NCI-H128 (cell line): ENCODE data around the gene JADE2.

ENCODE experiments used
- DNase-seq: peaks from one replicate; lab custom pipeline; 2025; ENCODE audit not compliant: unreplicated experiment; lab: John Stamatoyannopoulos, UW

Gene JADE2

GRCh38 chr5:134568337-134568700 is 42.8 kb downstream of the JADE2 start:
- no peak for DNase-seq

DNA sequence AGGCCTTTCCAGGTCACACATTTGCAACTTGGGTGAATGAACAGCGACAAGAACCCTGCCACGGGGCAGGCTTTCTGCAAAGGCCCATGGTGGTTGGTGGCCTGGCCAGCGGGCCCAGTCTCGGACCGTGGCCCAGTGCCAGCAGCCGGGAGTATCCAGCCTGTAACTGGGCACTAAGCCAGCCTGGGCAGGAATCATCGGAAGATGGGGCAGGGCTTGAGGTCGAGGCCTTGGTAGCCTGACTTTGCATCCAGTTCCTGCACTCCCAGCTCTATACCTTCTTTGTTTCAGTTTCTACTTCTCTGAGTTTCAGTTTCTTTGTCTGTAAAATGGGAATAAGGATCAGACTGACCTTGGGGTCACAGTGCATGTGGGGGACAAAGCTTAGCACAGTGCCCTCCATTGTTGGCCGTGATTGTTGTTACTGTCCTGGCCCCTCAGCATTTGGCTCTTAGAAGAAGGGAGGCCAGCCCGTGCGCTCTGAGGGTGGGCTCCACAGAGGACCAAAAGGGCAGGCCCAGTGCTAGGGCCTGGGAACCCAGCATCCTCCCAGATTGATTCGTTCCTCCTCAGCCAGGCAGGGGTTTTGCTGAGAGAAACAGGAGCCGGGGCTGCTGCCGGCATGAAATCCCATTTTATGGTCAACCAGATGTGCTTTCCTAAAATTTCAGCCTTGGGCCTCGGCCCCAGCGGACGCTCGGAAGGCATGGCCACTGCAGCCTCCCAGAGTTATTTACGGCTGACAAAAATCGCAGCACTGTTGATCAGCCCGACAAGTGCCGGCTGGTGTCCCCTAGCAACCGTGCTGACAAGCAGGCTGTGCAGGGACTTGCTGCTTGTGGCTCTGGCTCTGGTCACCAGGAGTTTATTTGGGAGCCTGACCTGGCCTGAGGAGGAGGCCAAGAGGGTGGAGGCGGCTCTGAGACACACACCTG is 43.6 kb downstream of the JADE2 start:
- no peak for DNase-seq

GRCh38 chr5:134569758-134570364 is 44.4 kb downstream of the JADE2 start:
- DNase-seq, result no peak

DNA sequence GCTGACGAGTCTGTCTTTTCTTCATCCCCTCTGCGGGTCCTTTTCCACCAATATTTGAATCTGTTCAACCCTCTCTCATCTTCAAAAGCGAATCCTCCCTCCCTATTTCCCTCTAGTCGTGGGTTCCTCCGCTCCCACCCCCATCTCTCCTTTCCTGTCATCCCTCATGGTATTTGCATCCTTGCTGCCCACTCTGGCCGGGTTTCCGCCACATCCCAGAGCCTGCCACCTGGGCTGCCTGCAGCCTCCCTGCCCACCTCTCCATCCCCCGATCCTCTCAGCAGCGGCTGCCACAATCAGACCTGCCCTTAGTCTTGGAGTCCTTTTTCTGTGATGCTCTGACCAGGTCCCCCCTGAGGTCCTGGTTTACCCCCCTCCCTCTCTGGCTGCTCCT is 44.9 kb downstream of the JADE2 start:
- DNase-seq, result no peak

DNA sequence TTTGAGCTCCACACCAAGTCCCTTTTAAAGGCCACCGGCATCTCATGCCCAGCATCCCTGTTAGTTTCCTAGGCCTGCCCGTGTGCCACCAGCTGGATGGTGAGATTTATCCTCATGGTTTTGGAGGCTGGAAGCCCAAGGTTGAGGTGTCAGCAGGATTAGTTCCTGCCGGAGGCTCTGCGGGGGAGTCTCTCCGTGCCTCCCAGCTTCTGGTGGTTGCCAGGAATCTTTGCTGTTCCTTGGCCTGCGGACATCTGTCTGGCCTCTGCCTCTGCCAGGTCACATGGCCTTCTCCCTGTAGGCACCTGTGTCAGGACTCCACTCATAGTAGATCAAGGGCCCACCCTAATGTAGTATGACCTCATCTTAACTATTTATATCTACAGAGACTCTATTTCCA is 45.4 kb downstream of the JADE2 start:
- DNase-seq, result no peak

DNA sequence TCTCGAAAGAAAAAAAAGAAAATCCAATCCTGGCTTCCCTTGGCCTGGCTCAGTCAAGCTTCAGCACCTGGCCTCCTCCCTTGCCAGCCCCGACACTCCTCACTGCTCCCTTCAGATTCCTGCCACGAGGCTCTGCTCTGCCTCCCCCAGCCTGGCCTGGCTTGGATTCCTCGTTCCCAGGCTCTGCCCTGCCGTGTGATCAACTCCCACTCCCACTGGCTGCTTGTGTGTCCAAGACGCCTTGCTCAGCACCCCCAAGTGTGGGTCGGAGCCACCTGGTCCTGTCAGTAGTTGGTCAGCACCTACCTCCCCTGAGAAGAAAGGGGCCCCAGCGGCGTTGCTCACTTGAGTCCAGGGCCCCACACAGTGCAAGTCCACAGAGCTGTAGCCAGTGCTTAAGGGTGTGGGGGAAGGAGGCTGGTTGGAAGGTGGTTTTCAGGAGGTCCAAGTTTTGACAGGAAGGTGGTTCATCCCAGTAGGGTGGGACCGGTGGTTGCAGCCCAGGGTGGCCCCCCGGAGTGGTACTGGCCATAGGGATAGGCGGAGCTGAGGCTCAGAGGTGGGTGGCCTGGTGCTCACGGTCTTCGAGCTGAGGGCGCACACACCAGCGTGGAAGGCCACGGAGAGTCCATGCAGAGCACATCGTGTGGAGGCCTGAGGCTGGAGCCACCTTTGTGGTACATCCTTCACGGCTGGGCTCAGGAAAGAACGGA is 46.4 kb downstream of the JADE2 start:
- no peak for DNase-seq

DNA sequence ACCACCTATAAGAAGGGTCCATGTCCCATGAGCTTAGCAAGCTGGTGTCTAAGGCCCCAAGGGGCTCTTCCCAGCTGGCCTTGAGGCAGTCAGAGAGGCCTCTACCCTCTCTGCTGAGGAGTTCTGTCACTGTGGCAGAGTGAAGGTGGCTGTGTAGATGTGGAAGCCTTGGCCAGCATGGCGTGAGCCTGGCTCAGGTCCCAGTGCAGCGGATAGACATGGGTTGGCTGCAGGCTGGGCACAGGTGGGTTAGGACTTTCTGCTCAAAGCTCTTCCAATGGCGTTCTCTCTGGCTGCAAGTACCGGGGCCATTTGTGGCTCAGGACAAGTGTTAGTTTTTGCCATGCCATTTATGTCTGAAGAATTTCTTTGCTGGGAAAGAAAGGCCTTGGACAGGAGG is 47.3 kb downstream of the JADE2 start:
- DNase-seq, result no peak

DNA sequence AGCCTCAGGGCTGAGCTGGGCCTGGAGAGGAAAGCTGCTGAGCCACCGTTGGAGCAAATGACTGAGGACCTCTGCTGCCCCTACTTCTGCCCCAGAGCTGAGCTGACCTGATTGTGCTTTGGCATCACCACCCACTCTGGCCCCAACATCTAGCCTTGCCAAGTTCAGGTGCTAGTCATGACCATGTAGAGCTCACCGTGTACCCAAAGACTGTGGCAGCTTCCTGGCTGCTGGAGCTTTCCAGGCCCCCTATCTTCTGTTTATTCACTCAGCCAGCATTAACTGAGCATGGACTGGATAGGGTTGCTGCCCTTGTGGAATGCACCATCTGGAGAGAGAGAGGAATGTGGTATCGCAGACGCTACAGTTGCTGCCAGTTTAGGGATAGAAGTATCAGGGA is 49.1 kb downstream of the JADE2 start:
- no peak for DNase-seq

DNA sequence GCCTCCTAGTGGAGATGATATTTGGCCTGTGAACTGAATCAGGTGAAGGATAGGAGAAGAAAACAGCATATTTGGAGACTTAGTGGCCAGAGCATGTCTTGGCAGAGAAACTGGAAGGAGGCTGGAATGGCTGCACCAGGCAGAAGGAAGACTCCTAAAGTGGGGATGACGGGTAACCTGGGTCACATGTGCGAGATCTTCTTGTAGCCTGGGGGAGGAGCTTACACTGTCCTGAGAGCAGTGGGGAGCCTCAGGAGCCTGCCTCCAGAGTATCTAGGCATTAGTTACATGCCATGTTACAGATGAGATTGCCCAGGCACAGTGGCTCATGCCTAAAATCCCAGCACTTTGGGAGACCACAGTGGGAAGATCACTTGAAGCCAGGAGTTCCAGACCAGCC is 49.8 kb downstream of the JADE2 start:
- DNase-seq, result no peak

DNA sequence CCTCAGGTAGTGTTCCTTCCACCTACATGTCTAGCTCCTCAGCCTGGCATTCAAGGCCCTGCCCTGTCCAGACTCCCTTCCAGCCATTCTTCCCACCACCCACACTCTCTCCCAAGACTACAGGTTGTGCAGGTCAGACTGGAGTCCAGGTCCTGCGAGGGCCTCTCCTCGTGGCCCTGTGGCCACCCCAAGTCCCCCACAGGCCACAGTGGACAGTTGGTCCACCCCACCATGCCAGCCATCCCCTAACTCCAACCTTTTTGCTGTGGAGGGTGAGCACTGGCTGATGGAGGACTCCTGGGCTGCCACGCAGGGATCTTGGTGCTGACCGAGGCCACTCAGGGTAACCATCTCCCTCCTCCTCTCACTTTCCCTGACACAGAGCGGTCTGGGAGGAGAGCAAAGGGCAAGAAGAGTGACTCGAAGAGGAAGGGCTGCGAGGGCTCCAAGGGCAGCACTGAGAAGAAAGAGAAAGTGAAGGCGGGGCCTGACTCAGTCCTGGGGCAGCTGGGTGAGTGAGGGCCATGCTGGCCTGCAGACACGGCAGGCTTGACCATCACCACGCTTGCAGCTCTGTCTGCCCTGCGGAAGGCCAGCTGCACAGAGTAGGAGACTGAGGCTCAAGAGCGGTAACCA is 51.0 kb downstream of the JADE2 start:
- DNase-seq, result no peak

GRCh38 chr5:134577022-134577795 is 51.7 kb downstream of the JADE2 start:
- DNase-seq, result no peak

- DNase-seq, result peak; percentile 45
These were observed 52.5 kb downstream of the JADE2 start for GRCh38 chr5:134577796-134578577.

DNA sequence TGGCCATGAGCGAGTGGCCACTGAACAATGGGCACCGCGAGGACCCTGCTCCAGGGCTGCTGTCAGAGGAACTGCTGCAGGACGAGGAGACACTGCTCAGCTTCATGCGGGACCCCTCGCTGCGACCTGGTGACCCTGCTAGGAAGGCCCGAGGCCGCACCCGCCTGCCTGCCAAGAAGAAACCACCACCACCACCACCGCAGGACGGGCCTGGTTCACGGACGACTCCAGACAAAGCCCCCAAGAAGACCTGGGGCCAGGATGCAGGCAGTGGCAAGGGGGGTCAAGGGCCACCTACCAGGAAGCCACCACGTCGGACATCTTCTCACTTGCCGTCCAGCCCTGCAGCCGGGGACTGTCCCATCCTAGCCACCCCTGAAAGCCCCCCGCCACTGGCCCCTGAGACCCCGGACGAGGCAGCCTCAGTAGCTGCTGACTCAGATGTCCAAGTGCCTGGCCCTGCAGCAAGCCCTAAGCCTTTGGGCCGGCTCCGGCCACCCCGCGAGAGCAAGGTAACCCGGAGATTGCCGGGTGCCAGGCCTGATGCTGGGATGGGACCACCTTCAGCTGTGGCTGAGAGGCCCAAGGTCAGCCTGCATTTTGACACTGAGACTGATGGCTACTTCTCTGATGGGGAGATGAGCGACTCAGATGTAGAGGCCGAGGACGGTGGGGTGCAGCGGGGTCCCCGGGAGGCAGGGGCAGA is 53.3 kb downstream of the JADE2 start:
- no peak for DNase-seq

- no peak for DNase-seq
These were observed 53.9 kb downstream of the JADE2 start for GRCh38 chr5:134579284-134579771.

- no peak for DNase-seq
These were observed 54.6 kb downstream of the JADE2 start for GRCh38 chr5:134580001-134580460.

GRCh38 chr5:134581241-134581981 is 55.9 kb downstream of the JADE2 start:
- no peak for DNase-seq

- DNase-seq, result no peak
These were observed 56.8 kb downstream of the JADE2 start for GRCh38 chr5:134582281-134582680.

GRCh38 chr5:134582941-134583340 is 57.5 kb downstream of the JADE2 start:
- DNase-seq, result no peak
